ENCODE measurements around the gene FNIP2. TPM values are rescaled to one million over a fixed set of nuclear protein-coding genes. Genes with fewer than 3 reads are reported as not detected.

The FNIP2 gene
- total and polyA plus RNA-seq, 4 donors = 8.8 to 88.7 (median 23.5) TPM

DNA sequence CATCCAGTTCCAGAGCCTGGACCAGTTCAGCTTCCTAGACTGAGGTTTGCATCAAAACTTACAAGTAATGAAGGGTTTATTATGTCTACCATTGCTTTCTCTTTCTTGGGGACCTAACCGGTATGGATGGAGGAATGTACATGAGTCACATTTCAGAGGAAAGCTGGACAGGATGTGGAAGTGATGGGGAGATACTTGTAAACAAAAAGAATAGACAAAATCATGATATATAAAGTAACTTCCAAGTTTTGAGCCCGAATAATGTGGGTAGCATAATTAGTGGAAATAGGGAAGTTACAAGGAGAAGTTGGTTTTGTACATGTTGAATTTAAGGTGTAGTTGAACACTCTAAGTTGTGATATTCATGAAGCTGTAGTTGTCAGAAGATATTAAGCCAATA lies 15.0 kb downstream of the FNIP2 start:
- Histone ChIP-seq H3K27me3 (ENCODE audit: control insufficient read depth in 4 of 4, insufficient read depth in 4 of 4, low read length in 3 of 4) (no peaks in the 10 kb centered on the region), H3K4me1 (ENCODE audit: control insufficient read depth in 4 of 4, insufficient read depth in 4 of 4, low read length in 3 of 4) (peaks cover 10 to 77% (median 60%) of the 10 kb centered on the region in 4 donors), H3K36me3 (ENCODE audit: control insufficient read depth in 4 of 4, insufficient read depth in 3 of 4, low read depth in 1 of 4, low read length in 3 of 4) (no peaks in the 10 kb centered on the region), H3K27ac (ENCODE audit: low read depth in 1 of 2, low read length in 2 of 2) (peak overlapping the region; percentile 4 to 65), H3K9ac (ENCODE audit: low read depth in 1 of 2, low read length in 2 of 2) (no peak overlapping the region), H3K4me3 (ENCODE audit: low read depth in 1 of 3, low read length in 3 of 3) (no peak overlapping the region), H3K9me3 (ENCODE audit: control insufficient read depth in 4 of 4, low read length in 3 of 4) (no peaks in the 10 kb centered on the region)
- 51% methylated on average over 2 of the region's 2 CpGs for WGBS
- DNase-seq (ENCODE audit: low spot score) = no peak
- no peak for TF ChIP-seq FOXA2 (IDR thresholded peaks at IDR 0.05)
- TF ChIP-seq, protein P1, sequence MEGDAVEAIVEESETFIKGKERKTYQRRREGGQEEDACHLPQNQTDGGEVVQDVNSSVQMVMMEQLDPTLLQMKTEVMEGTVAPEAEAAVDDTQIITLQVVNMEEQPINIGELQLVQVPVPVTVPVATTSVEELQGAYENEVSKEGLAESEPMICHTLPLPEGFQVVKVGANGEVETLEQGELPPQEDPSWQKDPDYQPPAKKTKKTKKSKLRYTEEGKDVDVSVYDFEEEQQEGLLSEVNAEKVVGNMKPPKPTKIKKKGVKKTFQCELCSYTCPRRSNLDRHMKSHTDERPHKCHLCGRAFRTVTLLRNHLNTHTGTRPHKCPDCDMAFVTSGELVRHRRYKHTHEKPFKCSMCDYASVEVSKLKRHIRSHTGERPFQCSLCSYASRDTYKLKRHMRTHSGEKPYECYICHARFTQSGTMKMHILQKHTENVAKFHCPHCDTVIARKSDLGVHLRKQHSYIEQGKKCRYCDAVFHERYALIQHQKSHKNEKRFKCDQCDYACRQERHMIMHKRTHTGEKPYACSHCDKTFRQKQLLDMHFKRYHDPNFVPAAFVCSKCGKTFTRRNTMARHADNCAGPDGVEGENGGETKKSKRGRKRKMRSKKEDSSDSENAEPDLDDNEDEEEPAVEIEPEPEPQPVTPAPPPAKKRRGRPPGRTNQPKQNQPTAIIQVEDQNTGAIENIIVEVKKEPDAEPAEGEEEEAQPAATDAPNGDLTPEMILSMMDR (IDR thresholded peaks at IDR 0.05; ENCODE audit: low read depth, low read length, missing input control) = no peak
- no peak for TF ChIP-seq EGR1 (IDR thresholded peaks at IDR 0.05; ENCODE audit: low read depth in 2 of 2)
- TF ChIP-seq, protein P2, sequence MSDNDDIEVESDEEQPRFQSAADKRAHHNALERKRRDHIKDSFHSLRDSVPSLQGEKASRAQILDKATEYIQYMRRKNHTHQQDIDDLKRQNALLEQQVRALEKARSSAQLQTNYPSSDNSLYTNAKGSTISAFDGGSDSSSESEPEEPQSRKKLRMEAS (IDR thresholded peaks at IDR 0.05) = no peak
- TF ChIP-seq, protein P3, sequence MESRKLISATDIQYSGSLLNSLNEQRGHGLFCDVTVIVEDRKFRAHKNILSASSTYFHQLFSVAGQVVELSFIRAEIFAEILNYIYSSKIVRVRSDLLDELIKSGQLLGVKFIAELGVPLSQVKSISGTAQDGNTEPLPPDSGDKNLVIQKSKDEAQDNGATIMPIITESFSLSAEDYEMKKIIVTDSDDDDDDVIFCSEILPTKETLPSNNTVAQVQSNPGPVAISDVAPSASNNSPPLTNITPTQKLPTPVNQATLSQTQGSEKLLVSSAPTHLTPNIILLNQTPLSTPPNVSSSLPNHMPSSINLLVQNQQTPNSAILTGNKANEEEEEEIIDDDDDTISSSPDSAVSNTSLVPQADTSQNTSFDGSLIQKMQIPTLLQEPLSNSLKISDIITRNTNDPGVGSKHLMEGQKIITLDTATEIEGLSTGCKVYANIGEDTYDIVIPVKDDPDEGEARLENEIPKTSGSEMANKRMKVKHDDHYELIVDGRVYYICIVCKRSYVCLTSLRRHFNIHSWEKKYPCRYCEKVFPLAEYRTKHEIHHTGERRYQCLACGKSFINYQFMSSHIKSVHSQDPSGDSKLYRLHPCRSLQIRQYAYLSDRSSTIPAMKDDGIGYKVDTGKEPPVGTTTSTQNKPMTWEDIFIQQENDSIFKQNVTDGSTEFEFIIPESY (IDR thresholded peaks at IDR 0.05) = no peak
- TF ChIP-seq HNF4G (IDR thresholded peaks at IDR 0.05) = no peak

DNA sequence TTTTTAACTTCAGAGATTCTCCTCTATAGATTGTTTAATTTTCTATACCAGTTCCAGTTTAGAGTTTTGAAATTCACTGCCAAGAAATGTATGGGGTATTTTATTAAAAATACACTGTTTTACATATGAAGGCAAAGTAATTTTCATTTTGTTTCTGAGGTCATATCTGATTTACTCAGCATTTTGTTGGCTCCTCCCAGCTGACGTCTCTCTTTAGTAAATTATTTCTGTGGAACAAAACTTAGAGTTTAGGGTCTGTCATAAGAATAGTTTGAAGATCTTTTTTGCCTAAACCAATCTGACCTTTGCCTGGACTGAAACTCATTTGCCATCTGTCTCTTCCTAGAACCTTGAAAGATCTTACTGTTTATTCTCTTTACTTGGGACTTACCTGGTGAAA lies 16.9 kb downstream of the FNIP2 start:
- DNase-seq (ENCODE audit: low spot score) = no peak
- Histone ChIP-seq H3K27ac (ENCODE audit: low read depth in 1 of 2, low read length in 2 of 2) (peak overlapping the region; percentile 68 to 69), H3K36me3 (ENCODE audit: control insufficient read depth in 4 of 4, insufficient read depth in 3 of 4, low read depth in 1 of 4, low read length in 3 of 4) (no peaks in the 10 kb centered on the region), H3K9me3 (ENCODE audit: control insufficient read depth in 4 of 4, low read length in 3 of 4) (no peaks in the 10 kb centered on the region), H3K4me3 (ENCODE audit: low read depth in 1 of 3, low read length in 3 of 3) (no peak overlapping the region), H3K9ac (ENCODE audit: low read depth in 1 of 2, low read length in 2 of 2) (peak overlapping the region in 1 of 2 donors; percentile 31), H3K4me1 (ENCODE audit: control insufficient read depth in 4 of 4, insufficient read depth in 4 of 4, low read length in 3 of 4) (peaks cover 8 to 81% (median 60%) of the 10 kb centered on the region in 4 donors), H3K27me3 (ENCODE audit: control insufficient read depth in 4 of 4, insufficient read depth in 4 of 4, low read length in 3 of 4) (no peaks in the 10 kb centered on the region)
- TF ChIP-seq SP1 (IDR thresholded peaks at IDR 0.05) (no peak), JUND (IDR thresholded peaks at IDR 0.05) (no peak), TAF1 (conservative IDR thresholded peaks at IDR 0.05) (no peak), FOXA1 (IDR thresholded peaks at IDR 0.05) (no peak), RAD21 (IDR thresholded peaks at IDR 0.05) (no peak), GABPA (IDR thresholded peaks at IDR 0.05 in 1 of 2, conservative IDR thresholded peaks at IDR 0.05 in 1 of 2) (no peak), FOXA2 (IDR thresholded peaks at IDR 0.05) (no peak), HNF4G (IDR thresholded peaks at IDR 0.05) (no peak), NR2F2 (IDR thresholded peaks at IDR 0.05) (no peak), RXRA (IDR thresholded peaks at IDR 0.05) (no peak), HNF4A (conservative IDR thresholded peaks at IDR 0.05) (no peak), YY1 (IDR thresholded peaks at IDR 0.05) (no peak), EGR1 (IDR thresholded peaks at IDR 0.05; ENCODE audit: low read depth in 2 of 2) (no peak)
- TF ChIP-seq, protein P3 (IDR thresholded peaks at IDR 0.05) = no peak
- TF ChIP-seq, protein P2 (IDR thresholded peaks at IDR 0.05) = no peak
- TF ChIP-seq, protein P4, sequence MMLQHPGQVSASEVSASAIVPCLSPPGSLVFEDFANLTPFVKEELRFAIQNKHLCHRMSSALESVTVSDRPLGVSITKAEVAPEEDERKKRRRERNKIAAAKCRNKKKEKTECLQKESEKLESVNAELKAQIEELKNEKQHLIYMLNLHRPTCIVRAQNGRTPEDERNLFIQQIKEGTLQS (IDR thresholded peaks at IDR 0.05) = no peak
- TF ChIP-seq, protein P1 (IDR thresholded peaks at IDR 0.05; ENCODE audit: low read depth, low read length, missing input control) = no peak
- TF ChIP-seq, protein P5, sequence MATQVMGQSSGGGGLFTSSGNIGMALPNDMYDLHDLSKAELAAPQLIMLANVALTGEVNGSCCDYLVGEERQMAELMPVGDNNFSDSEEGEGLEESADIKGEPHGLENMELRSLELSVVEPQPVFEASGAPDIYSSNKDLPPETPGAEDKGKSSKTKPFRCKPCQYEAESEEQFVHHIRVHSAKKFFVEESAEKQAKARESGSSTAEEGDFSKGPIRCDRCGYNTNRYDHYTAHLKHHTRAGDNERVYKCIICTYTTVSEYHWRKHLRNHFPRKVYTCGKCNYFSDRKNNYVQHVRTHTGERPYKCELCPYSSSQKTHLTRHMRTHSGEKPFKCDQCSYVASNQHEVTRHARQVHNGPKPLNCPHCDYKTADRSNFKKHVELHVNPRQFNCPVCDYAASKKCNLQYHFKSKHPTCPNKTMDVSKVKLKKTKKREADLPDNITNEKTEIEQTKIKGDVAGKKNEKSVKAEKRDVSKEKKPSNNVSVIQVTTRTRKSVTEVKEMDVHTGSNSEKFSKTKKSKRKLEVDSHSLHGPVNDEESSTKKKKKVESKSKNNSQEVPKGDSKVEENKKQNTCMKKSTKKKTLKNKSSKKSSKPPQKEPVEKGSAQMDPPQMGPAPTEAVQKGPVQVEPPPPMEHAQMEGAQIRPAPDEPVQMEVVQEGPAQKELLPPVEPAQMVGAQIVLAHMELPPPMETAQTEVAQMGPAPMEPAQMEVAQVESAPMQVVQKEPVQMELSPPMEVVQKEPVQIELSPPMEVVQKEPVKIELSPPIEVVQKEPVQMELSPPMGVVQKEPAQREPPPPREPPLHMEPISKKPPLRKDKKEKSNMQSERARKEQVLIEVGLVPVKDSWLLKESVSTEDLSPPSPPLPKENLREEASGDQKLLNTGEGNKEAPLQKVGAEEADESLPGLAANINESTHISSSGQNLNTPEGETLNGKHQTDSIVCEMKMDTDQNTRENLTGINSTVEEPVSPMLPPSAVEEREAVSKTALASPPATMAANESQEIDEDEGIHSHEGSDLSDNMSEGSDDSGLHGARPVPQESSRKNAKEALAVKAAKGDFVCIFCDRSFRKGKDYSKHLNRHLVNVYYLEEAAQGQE (IDR thresholded peaks at IDR 0.05) = no peak
- 15% methylated on average over 1 of the region's 1 CpG for WGBS

Measured in liver (tissue), 9 donors.